ENCODE results near the gene ZDHHC11B.
"Not testable (repeated sequence)": the region's sequence is repeated elsewhere in the genome, so short reads cannot be mapped to it uniquely, and the experiment has no call there.

Gene ZDHHC11B

GRCh38 chr5:801472-801871 is 16.9 kb upstream of the ZDHHC11B start:
- DNase-seq (ENCODE audit: low read depth), result no peak
- no peak overlapping the region for H3K4me3 ChIP-seq (ENCODE audit: low read length)
- TF ChIP-seq CTCF (conservative IDR thresholded peaks at IDR 0.05; ENCODE audit: low read depth, low read length), result no peak

- not testable (repeated sequence) for DNase-seq (ENCODE audit: low read depth)
Observed at GRCh38 chr5:801055-801454, 16.5 kb upstream of the ZDHHC11B start.

GRCh38 chr5:798505-799138 is 14.1 kb upstream of the ZDHHC11B start:
- H3K4me3 ChIP-seq (ENCODE audit: low read length); DNase-seq (ENCODE audit: low read depth): not testable (repeated sequence)

More at GRCh38 chr5:801055-801454, 16.5 kb upstream of the ZDHHC11B start:
- not testable (repeated sequence) for H3K4me3 ChIP-seq (ENCODE audit: low read length)

GRCh38 chr5:797986-798385 is 13.5 kb upstream of the ZDHHC11B start:
- not testable (repeated sequence) for DNase-seq (ENCODE audit: low read depth); H3K4me3 ChIP-seq (ENCODE audit: low read length)

- H3K4me3 ChIP-seq (ENCODE audit: low read length); DNase-seq (ENCODE audit: low read depth): not testable (repeated sequence)
Observed at GRCh38 chr5:795873-796272, 11.3 kb upstream of the ZDHHC11B start.

GRCh38 chr5:794948-795347 is 10.4 kb upstream of the ZDHHC11B start:
- H3K4me3 ChIP-seq (ENCODE audit: low read length); DNase-seq (ENCODE audit: low read depth): not testable (repeated sequence)

GRCh38 chr5:788703-789102 is 4.2 kb upstream of the ZDHHC11B start:
- not testable (repeated sequence) for DNase-seq (ENCODE audit: low read depth); H3K4me3 ChIP-seq (ENCODE audit: low read length)

GRCh38 chr5:787857-788233 is 3.3 kb upstream of the ZDHHC11B start:
- H3K4me3 ChIP-seq (ENCODE audit: low read length); DNase-seq (ENCODE audit: low read depth): not testable (repeated sequence)

GRCh38 chr5:787224-787856 is 2.8 kb upstream of the ZDHHC11B start:
- not testable (repeated sequence) for H3K4me3 ChIP-seq (ENCODE audit: low read length); DNase-seq (ENCODE audit: low read depth)

GRCh38 chr5:785181-785705 is 714 bp upstream of the ZDHHC11B start:
- DNase-seq (ENCODE audit: low read depth), result not testable (repeated sequence)
- H3K4me3 ChIP-seq (ENCODE audit: low read length), result peak overlapping the region; percentile 38

GRCh38 chr5:783881-784427 is 575 bp downstream of the ZDHHC11B start:
- not testable (repeated sequence) for DNase-seq (ENCODE audit: low read depth)

GRCh38 chr5:783049-783802 is 1.3 kb downstream of the ZDHHC11B start:
- peak overlapping the region; percentile 62 for H3K4me3 ChIP-seq (ENCODE audit: low read length)
- not testable (repeated sequence) for DNase-seq (ENCODE audit: low read depth)

More at GRCh38 chr5:783881-784427, 575 bp downstream of the ZDHHC11B start:
- peak overlapping the region; percentile 62 for H3K4me3 ChIP-seq (ENCODE audit: low read length)

- not testable (repeated sequence) for DNase-seq (ENCODE audit: low read depth); H3K4me3 ChIP-seq (ENCODE audit: low read length)
Observed at GRCh38 chr5:782356-782755, 2.2 kb downstream of the ZDHHC11B start.

- not testable (repeated sequence) for DNase-seq (ENCODE audit: low read depth); H3K4me3 ChIP-seq (ENCODE audit: low read length)
Observed at GRCh38 chr5:780571-780970, 4.0 kb downstream of the ZDHHC11B start.

GRCh38 chr5:778967-779366 is 5.6 kb downstream of the ZDHHC11B start:
- DNase-seq (ENCODE audit: low read depth), result not testable (repeated sequence)

GRCh38 chr5:778421-778820 is 6.1 kb downstream of the ZDHHC11B start:
- not testable (repeated sequence) for DNase-seq (ENCODE audit: low read depth); H3K4me3 ChIP-seq (ENCODE audit: low read length)

More at GRCh38 chr5:778967-779366, 5.6 kb downstream of the ZDHHC11B start:
- not testable (repeated sequence) for H3K4me3 ChIP-seq (ENCODE audit: low read length)

All from retinal pigment epithelial cell (primary cell).